PC-3 (cell line): Measurements from ENCODE around the gene NSUN4. TPM values are rescaled to one million over a fixed set of nuclear protein-coding genes. Genes with fewer than 3 reads are reported as not detected.

Source experiments
- ATAC-seq: fragments of 200-7000 bp; cut with Tn5 transposase; 2 replicates; pipeline ENCODE4 v1.9.1; 2020; ENCODE audit warnings: mild to moderate bottlenecking, moderate library complexity
- BruUV-seq: library from RNA; stranded (reverse); fragments of 400-500 nt; replicated peaks from 2 replicates; lab custom pipeline; 2021; lab: Mats Ljungman, UMichigan
- CTCF ChIA-PET: fragments of 300-600 bp; sonication (Branson Sonifier 250); formaldehyde crosslinking; loops from one replicate; lab custom pipeline; 2022; ENCODE audit warnings: antibody characterized with exemption; lab: Charles Lee
- POLR2A ChIA-PET: fragments of 300-600 bp; sonication (Branson Sonifier 250); formaldehyde crosslinking; loops from one replicate; lab custom pipeline; 2022; ENCODE audit warnings: antibody characterized with exemption; ENCODE audit not compliant: unreplicated experiment; lab: Charles Lee
- DNase-seq: peaks from one replicate; pipeline ENCODE4 v3.0.0-alpha.2; 2015
- H2AFZ ChIP-seq: fragments of 300-600 bp; sonication (generic); 2 replicates; pipeline ENCODE4 v1.6.0; 2016; ENCODE audit warnings: antibody characterized with exemption, low read length
- H3F3A ChIP-seq: fragments of 300-600 bp; sonication (generic); one replicate; pipeline ENCODE4 v1.6.0; 2017; ENCODE audit warnings: antibody characterized with exemption, low read length, control low read depth, mild to moderate bottlenecking; ENCODE audit not compliant: unreplicated experiment
- H3K27ac ChIP-seq: fragments of 300-600 bp; sonication (generic); 2 replicates; pipeline ENCODE4 v1.5.1; 2016; ENCODE audit warnings: mild to moderate bottlenecking, low read length
- H3K27me3 ChIP-seq: fragments of 300-600 bp; sonication (generic); 2 replicates; pipeline ENCODE4 v1.6.1; 2016; ENCODE audit warnings: low read length, mixed read lengths
- H3K36me3 ChIP-seq: fragments of 300-600 bp; sonication (generic); 2 replicates; pipeline ENCODE4 v1.6.1; 2016; ENCODE audit warnings: low read depth, mixed run types, low read length, mixed read lengths
- H3K4me1 ChIP-seq: fragments of 300-600 bp; sonication (generic); 2 replicates; pipeline ENCODE4 v1.5.1; 2016; ENCODE audit warnings: low read length; ENCODE audit not compliant: insufficient read depth
- H3K4me2 ChIP-seq: fragments of 300-600 bp; sonication (generic); 2 replicates; pipeline ENCODE4 v1.6.0; 2016; ENCODE audit warnings: low read length
- H3K4me3 ChIP-seq: fragments of 300-600 bp; sonication (generic); 2 replicates; pipeline ENCODE4 v1.5.1; 2016; ENCODE audit warnings: mild to moderate bottlenecking, low read length, mixed read lengths
- H3K79me2 ChIP-seq: fragments of 300-600 bp; sonication (generic); 2 replicates; pipeline ENCODE4 v1.6.1; 2017; ENCODE audit warnings: low read length, mixed read lengths
- H3K9ac ChIP-seq: fragments of 300-600 bp; sonication (generic); 2 replicates; pipeline ENCODE4 v1.6.0; 2016; ENCODE audit warnings: mild to moderate bottlenecking, low read length
- H3K9me2 ChIP-seq: fragments of 300-600 bp; sonication (generic); replicated peaks from 2 replicates; pipeline ENCODE4 v1.6.1; 2016; ENCODE audit warnings: mixed run types, low read length, mixed read lengths
- H3K9me3 ChIP-seq: fragments of 300-600 bp; sonication (generic); 2 replicates; pipeline ENCODE4 v1.6.1; 2016; ENCODE audit warnings: low read length, mixed read lengths
- H4K20me1 ChIP-seq: fragments of 300-600 bp; sonication (generic); 2 replicates; pipeline ENCODE4 v1.6.1; 2016; ENCODE audit warnings: low read length, mixed read lengths
- EZH2 ChIP-seq: fragments of 300-600 bp; sonication (generic); IDR thresholded peaks from one replicate; pipeline ENCODE4 v1.6.1; 2017; ENCODE audit warnings: antibody characterized with exemption, mild to moderate bottlenecking, low read length; ENCODE audit not compliant: unreplicated experiment
- EZH2phosphoT487 ChIP-seq: fragments of 300-600 bp; sonication (generic); IDR thresholded peaks from 2 replicates; pipeline ENCODE4 v1.6.1; 2018; ENCODE audit warnings: mild to moderate bottlenecking, antibody characterized with exemption, low read length, borderline replicate concordance
- intact Hi-C: fragments of 100-400 bp; cut with micrococcal nuclease; formaldehyde crosslinking; loops from 2 replicates; pipeline ENCODE4 v1.9.0; 2023
- total RNA-seq: library from RNA; depleted of rRNA; stranded (reverse); fragments of >200 nt; gene quantifications from 2 replicates; pipeline ENCODE4 v1.2.3, GENCODE V29; 2014
- TF ChIP-seq, protein P1 (sequence below): fragments of 300-600 bp; sonication (generic); conservative IDR thresholded peaks from 2 replicates; pipeline ENCODE4 v1.5.1; 2017; ENCODE audit warnings: antibody characterized with exemption, low read depth, mild to moderate bottlenecking, low read length

The NSUN4 gene
- total RNA-seq, 1 experiment from 2014 or later: 16.8 TPM

DNA sequence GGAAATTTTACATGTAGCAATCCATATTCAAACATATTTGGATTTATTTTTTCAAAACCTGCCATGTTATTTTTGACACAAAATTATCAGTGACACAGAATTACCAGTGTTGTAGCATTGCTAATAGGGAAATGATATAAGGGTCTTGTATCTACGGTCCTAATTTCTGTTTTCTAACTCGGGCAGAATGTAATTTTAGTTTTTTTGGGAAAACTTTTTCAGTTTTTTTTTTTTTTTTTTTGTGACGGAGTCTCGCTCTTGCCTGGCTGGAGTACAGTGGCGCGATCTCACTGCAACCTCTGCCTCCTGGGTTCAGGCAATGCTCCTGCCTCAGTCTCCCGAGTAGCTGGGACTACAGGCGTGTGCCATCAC is 34.5 kb upstream of the NSUN4 start:
- Histone ChIP-seq H3K79me2 (peaks cover 93% of the 10 kb centered on the region), H3K36me3 (peaks cover 26% of the 10 kb centered on the region), H3K27ac (no peak overlapping the region), H3K4me3 (peak overlapping the region; percentile 72), H4K20me1 (peaks cover 48% of the 10 kb centered on the region), H3K9ac (peak overlapping the region; percentile 66), H3K27me3 (no peaks in the 10 kb centered on the region), H3F3A (no peaks in the 10 kb centered on the region), H3K4me1 (peaks cover 19% of the 10 kb centered on the region), H3K9me2 (no peaks in the 10 kb centered on the region), H3K4me2 (peak overlapping the region; percentile 89), H3K9me3 (no peaks in the 10 kb centered on the region), H2AFZ (no peak overlapping the region)
- ChIA-PET POLR2A (no interaction called here), CTCF (interaction anchor here (0.7 kb wide), 1 partner anchor 887 kb away, joined by 4 read pairs; no protein-coding TSS in a partner anchor)
- no TSS peak for BruUV-seq
- intact Hi-C loops: loop anchor here (10.0 kb wide), 1 partner anchor 61 kb away; the partner anchor contains the start of gene RAD54L
- no peak for TF ChIP-seq EZH2phosphoT487
- TF ChIP-seq, protein P1, sequence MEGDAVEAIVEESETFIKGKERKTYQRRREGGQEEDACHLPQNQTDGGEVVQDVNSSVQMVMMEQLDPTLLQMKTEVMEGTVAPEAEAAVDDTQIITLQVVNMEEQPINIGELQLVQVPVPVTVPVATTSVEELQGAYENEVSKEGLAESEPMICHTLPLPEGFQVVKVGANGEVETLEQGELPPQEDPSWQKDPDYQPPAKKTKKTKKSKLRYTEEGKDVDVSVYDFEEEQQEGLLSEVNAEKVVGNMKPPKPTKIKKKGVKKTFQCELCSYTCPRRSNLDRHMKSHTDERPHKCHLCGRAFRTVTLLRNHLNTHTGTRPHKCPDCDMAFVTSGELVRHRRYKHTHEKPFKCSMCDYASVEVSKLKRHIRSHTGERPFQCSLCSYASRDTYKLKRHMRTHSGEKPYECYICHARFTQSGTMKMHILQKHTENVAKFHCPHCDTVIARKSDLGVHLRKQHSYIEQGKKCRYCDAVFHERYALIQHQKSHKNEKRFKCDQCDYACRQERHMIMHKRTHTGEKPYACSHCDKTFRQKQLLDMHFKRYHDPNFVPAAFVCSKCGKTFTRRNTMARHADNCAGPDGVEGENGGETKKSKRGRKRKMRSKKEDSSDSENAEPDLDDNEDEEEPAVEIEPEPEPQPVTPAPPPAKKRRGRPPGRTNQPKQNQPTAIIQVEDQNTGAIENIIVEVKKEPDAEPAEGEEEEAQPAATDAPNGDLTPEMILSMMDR: no peak
- no peak for TF ChIP-seq EZH2
- DNase-seq (no peak), ATAC-seq (no peak)

DNA sequence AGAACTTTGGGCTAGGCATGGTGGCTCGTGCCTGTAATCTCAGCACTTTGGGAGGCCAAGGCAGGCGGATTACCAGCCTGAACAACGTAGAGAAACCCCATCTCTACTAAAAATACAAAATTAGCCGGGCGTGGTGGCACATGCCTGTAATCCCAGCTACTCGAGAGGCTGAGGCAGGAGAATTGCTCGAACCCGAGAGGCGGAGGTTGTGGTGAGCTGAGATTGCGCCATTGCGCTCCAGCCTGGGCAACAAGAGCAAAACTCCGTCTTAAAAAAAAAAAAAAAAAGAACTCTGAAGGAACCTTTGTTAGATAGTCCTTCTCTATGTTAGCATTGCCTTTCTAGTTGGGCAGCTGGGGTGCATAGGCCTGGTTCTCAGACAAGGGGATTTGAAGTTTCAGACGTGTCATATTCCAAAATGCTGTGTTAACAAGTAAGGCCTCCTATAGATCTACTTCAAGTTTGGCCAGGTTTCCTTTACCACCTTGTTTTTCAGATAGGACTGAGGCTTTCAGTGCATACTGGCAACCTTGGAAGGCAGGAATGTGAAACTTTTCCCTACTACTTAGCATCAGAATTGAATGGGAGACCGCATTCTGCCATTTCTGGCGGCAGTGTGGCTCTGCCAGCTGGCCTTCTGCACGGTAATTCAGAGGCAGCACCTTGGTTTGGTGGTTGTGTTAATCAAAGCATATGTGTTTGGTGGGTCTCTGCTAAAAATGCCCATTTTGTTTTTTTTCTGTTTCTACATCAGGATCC is 31.0 kb upstream of the NSUN4 start:
- intact Hi-C loops: loop anchor here (10.0 kb wide), 1 partner anchor 65 kb away; the partner anchor contains the start of gene RAD54L
- H3K4me1 ChIP-seq: peaks cover 19% of the 10 kb centered on the region
- ChIA-PET CTCF (no interaction called here), POLR2A (no interaction called here)
- H3K9me3 ChIP-seq: no peaks in the 10 kb centered on the region
- H3K4me2 ChIP-seq: no peak overlapping the region
- H2AFZ ChIP-seq: no peak overlapping the region
- no peak overlapping the region for H3K9ac ChIP-seq
- no peaks in the 10 kb centered on the region for H3F3A ChIP-seq
- no peak overlapping the region for H3K4me3 ChIP-seq
- H3K36me3 ChIP-seq: peaks cover 45% of the 10 kb centered on the region
- BruUV-seq: no TSS peak
- peaks cover 41% of the 10 kb centered on the region for H4K20me1 ChIP-seq
- DNase-seq (no peak), ATAC-seq (no peak)
- H3K9me2 ChIP-seq: no peaks in the 10 kb centered on the region
- H3K27me3 ChIP-seq: no peaks in the 10 kb centered on the region
- H3K27ac ChIP-seq: no peak overlapping the region
- peaks cover 59% of the 10 kb centered on the region for H3K79me2 ChIP-seq
- TF ChIP-seq EZH2 (no peak), EZH2phosphoT487 (no peak)
- TF ChIP-seq, protein P1: no peak

DNA sequence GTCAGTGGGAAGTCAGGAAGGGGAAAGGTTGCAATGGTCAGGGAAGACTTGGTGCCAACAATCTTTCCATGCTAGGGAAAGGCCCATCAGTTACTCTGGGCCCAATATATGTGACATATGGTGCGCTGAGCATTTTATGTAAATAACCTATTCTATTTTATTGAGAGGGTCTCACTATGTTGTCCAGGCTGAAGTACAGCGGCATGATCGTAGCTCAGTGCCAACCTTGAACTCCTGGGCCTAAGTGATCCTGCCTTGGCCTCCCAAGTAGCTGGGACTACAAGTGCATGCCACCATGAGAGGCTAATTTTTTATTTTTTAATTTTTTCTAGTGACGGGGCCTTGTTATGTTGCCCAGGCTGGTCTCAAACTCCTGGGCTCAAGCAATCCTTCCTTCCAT is 30.3 kb upstream of the NSUN4 start:
- peaks cover 52% of the 10 kb centered on the region for H3K79me2 ChIP-seq
- ChIA-PET CTCF (no interaction called here), POLR2A (no interaction called here)
- no peak overlapping the region for H3K4me2 ChIP-seq
- no peak for ATAC-seq
- peaks cover 19% of the 10 kb centered on the region for H3K4me1 ChIP-seq
- no peaks in the 10 kb centered on the region for H3K27me3 ChIP-seq
- intact Hi-C loops: no loop called here
- no peak overlapping the region for H3K27ac ChIP-seq
- H3K9me2 ChIP-seq: no peaks in the 10 kb centered on the region
- no peak overlapping the region for H3K9ac ChIP-seq
- H3K36me3 ChIP-seq: peaks cover 45% of the 10 kb centered on the region
- BruUV-seq: no TSS peak
- no peak for TF ChIP-seq EZH2
- no peak for TF ChIP-seq EZH2phosphoT487
- TF ChIP-seq, protein P1: no peak
- no peaks in the 10 kb centered on the region for H3K9me3 ChIP-seq
- H4K20me1 ChIP-seq: peaks cover 35% of the 10 kb centered on the region
- H3K4me3 ChIP-seq: no peak overlapping the region
- no peak for DNase-seq
- H3F3A ChIP-seq: no peaks in the 10 kb centered on the region
- H2AFZ ChIP-seq: no peak overlapping the region
